Uterus (tissue), 4 donors: ENCODE data around the gene SPATA20. TPM values are rescaled to one million over a fixed set of nuclear protein-coding genes. Genes with fewer than 3 reads are reported as not detected.
A peak's percentile ranks its signal among the peaks of the same experiment; 100 is the strongest.

Experiments used
- DNase-seq, 2 donors: peaks; one replicate each; pipeline ENCODE4 v3.0.0-alpha.2; 2019 to 2020
- H3K27ac ChIP-seq, 2 donors: fragments of 200-600 bp; sonication (generic); 1 replicate in 1 of 2; 2 replicates in 1 of 2; pipeline ENCODE4 v1.5.1; 2016 to 2018
- H3K27me3 ChIP-seq, 2 donors: fragments of 200-600 bp; sonication (generic); one replicate each; pipeline ENCODE4 v1.5.1; 2018 to 2019; ENCODE audit warnings: control low read depth in 1 of 2
- H3K36me3 ChIP-seq, 2 donors: fragments of 200-600 bp; sonication (generic); one replicate each; pipeline ENCODE4 v1.5.1; 2019; ENCODE audit warnings: control low read depth in 1 of 2
- H3K4me1 ChIP-seq, 2 donors: fragments of 200-600 bp; sonication (generic); one replicate each; pipeline ENCODE4 v1.5.1; 2018 to 2019; ENCODE audit warnings: control low read depth in 1 of 2
- H3K4me3 ChIP-seq, 2 donors: fragments of 200-600 bp; sonication (generic); 1 replicate in 1 of 2; 2 replicates in 1 of 2; pipeline ENCODE4 v1.5.1; 2018 to 2019; ENCODE audit warnings: mild to moderate bottlenecking in 1 of 2
- H3K9me3 ChIP-seq, 2 donors: fragments of 200-600 bp; sonication (generic); one replicate each; pipeline ENCODE4 v1.5.1; 2019; ENCODE audit warnings: control low read depth in 1 of 2
- CTCF ChIP-seq, 4 experiments: fragments of 200-600 bp in 2 of 4; fragments of 450-650 bp in 2 of 4; sonication (generic) in 2 of 4; IDR thresholded peaks; one replicate each; pipeline ENCODE4 v1.5.1; 2016 to 2019; ENCODE audit warnings: antibody characterized with exemption in 4 of 4, mild to moderate bottlenecking in 2 of 4, moderate library complexity in 1 of 4
- POLR2A ChIP-seq, 2 donors: fragments of 450-650 bp; IDR thresholded peaks; one replicate each; pipeline ENCODE4 v1.6.1; 2016; ENCODE audit warnings: antibody characterized with exemption in 2 of 2, mild to moderate bottlenecking in 1 of 2, moderate library complexity in 1 of 2
- intact Hi-C: fragments of 100-400 bp; cut with DNase I; formaldehyde crosslinking; loops from one replicate; pipeline ENCODE4 v1.15.1; 2023; ENCODE audit warnings: low total_unique reads
- total RNA-seq, 4 donors: library from RNA; depleted of rRNA in 3 of 4; stranded (reverse); fragments of >200 nt in 3 of 4; gene quantifications; one replicate each; pipeline versions ENCODE4 v1.1.0 to v1.2.4, GENCODE V29; 2014 to 2023
- donor health status: DM: yes; HTN: yes; CAD: no.

Gene SPATA20
- total RNA-seq, 4 donors from 2014 or later, result 39.7 to 57.2 (median 46.2) TPM

GRCh38 chr17:50502301-50502990, 44.5 kb upstream of the SPATA20 start:
- TF ChIP-seq CTCF (IDR thresholded peaks at IDR 0.05) (no peak), POLR2A (IDR thresholded peaks at IDR 0.05) (no peak)
- Histone ChIP-seq H3K4me3 (no peak overlapping the region), H3K4me1 (no peaks in the 10 kb centered on the region), H3K27ac (no peak overlapping the region), H3K27me3 (no peaks in the 10 kb centered on the region), H3K9me3 (no peaks in the 10 kb centered on the region), H3K36me3 (no peaks in the 10 kb centered on the region)
- intact Hi-C loops, result no loop called here
- DNase-seq, result no peak

GRCh38 chr17:50505591-50506130, 41.3 kb upstream of the SPATA20 start:
- no peak for TF ChIP-seq CTCF (IDR thresholded peaks at IDR 0.05)
- no peak for TF ChIP-seq POLR2A (IDR thresholded peaks at IDR 0.05)
- no peaks in the 10 kb centered on the region for H3K36me3 ChIP-seq
- H3K9me3 ChIP-seq, result no peaks in the 10 kb centered on the region
- no peak for DNase-seq
- no peaks in the 10 kb centered on the region for H3K27me3 ChIP-seq
- H3K4me3 ChIP-seq, result no peak overlapping the region
- H3K4me1 ChIP-seq, result no peaks in the 10 kb centered on the region
- H3K27ac ChIP-seq, result no peak overlapping the region
- intact Hi-C loops, result no loop called here

- H3K4me3 ChIP-seq, result no peak overlapping the region
- no peaks in the 10 kb centered on the region for H3K4me1 ChIP-seq
- no peaks in the 10 kb centered on the region for H3K9me3 ChIP-seq
- no peaks in the 10 kb centered on the region for H3K36me3 ChIP-seq
- H3K27me3 ChIP-seq, result no peaks in the 10 kb centered on the region
- no peak overlapping the region for H3K27ac ChIP-seq
- intact Hi-C loops, result no loop called here
- no peak for TF ChIP-seq CTCF (IDR thresholded peaks at IDR 0.05)
- TF ChIP-seq POLR2A (IDR thresholded peaks at IDR 0.05), result no peak
- DNase-seq, result no peak
Measured at GRCh38 chr17:50506298-50506697, 40.7 kb upstream of the SPATA20 start.

GRCh38 chr17:50507871-50508572, 39.0 kb upstream of the SPATA20 start, which contains the start of gene MYCBPAP:
Gene MYCBPAP (plus strand): TSS chr17:50508439. CDS start chr17:50508675, 236 bp downstream.
- H3K27me3 ChIP-seq, result no peaks in the 10 kb centered on the region
- peak within 1 kb of the TSS; percentile 44 to 52 for H3K4me3 ChIP-seq
- H3K36me3 ChIP-seq, result no peaks in the 10 kb centered on the region
- peak in 1 of 2 donors; percentile 50 for TF ChIP-seq POLR2A (IDR thresholded peaks at IDR 0.05)
- TF ChIP-seq CTCF (IDR thresholded peaks at IDR 0.05), result peak; percentile 11 to 27 (median 14)
- H3K27ac ChIP-seq, result peak within 1 kb of the TSS; percentile 80 to 90
- H3K4me1 ChIP-seq, result no peaks in the 10 kb centered on the region
- peak; percentile 81 to 87 for DNase-seq
- no peaks in the 10 kb centered on the region for H3K9me3 ChIP-seq
- intact Hi-C loops, result no loop called here
